Activated CD4-positive, alpha-beta T cell treated with anti-CD3 and anti-CD28 coated beads, Interleukin-2, amount 50 U/mL, for 16 hours (primary cell): ENCODE results near the gene IFI30.
A peak's percentile ranks its signal among the peaks of the same experiment; 100 is the strongest.

ENCODE experiments used
- DNase-seq: peaks from one replicate; pipeline ENCODE4 v3.0.0-alpha.2; 2020

Gene IFI30

DNA sequence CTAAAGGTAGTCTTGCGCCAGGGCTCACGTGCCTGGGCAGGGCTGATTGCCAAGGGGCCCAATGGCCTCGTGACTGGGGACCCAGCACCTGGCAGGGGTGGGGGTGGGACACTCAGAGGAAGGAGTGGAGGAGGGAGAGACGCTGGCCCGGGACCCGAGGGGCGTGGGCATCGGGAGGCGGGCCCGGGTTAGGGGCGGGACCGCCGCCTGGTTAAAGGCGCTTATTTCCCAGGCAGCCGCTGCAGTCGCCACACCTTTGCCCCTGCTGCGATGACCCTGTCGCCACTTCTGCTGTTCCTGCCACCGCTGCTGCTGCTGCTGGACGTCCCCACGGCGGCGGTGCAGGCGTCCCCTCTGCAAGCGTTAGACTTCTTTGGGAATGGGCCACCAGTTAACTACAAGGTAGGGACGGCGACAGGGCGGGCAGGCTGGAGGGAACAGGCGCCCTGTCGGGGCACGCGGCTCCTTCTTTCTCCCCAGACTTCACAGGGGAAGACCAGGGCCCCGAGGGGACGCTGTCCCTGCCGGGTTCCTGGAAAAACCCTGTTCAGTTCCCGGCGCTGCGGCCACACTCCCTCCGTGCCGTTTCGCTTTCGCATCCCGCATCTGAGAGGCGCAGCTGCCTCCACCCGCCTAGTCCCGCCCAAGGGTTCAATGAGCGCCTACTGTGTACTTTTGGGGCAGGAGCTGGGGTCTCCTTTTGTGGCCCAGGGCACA lies at the start of gene IFI30:
IFI30 (plus strand) TSS at position 242 of the 717 bp plus-strand sequence; CDS start at position 271, 29 bp downstream.
- peak; percentile 77 for DNase-seq

DNA sequence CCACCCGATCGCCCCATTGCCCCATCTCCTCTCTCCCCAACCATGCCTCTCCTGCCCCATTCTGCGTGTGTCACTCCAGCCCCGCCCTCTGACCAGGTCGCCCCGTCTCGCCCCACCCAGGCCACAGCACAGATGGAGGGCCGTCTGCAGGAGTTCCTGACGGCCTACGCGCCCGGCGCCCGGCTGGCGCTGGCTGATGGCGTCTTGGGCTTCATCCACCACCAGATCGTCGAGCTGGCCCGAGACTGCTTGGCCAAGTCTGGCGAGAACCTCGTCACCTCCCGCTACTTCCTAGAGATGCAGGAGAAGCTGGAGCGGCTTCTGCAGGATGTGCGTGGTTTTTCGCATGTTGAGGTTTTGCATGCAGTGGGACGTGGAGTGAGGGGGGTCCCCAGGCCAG lies 49.8 kb upstream of the IFI30 start:
- no peak for DNase-seq

DNA sequence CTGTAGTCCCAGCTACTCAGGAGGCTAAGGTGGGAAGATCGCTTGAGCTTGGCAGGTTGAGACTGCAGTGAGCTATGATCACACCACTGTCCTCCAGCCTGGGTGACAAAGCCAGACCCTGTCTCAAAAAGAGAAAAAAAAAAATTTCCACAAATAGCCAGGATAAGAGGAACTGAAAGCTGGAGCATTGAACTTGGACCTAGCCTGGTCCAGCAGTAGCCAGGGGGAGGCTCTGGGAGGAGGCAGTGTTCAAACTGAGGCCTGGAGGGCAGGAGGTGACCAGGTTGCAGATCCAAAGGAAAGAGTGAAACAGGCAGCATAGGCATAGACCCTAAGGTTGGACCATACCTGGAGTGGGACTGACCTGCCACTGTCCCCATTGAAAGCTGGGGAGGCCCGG lies 47.5 kb upstream of the IFI30 start:
- DNase-seq = no peak

DNA sequence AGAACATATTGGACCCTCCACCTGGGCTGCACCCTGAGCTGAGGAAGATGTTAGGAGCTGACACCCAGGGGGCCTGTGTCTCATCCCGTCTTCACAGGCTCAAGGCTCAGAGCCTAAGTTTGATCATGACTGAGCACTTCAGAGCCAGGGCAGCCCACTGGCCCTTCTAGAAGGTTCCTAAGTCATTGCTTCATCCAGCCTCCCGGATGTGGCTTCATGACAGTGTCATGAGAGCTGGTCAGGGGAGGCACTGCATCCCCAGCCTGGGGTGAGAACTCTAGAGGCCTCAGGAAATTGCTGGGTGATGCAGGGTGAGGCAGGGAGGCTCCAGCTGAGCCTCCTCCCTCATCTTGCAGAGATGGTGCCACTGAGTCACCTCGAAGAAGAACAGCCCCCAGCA lies 45.6 kb upstream of the IFI30 start:
- DNase-seq = peak; percentile 45

DNA sequence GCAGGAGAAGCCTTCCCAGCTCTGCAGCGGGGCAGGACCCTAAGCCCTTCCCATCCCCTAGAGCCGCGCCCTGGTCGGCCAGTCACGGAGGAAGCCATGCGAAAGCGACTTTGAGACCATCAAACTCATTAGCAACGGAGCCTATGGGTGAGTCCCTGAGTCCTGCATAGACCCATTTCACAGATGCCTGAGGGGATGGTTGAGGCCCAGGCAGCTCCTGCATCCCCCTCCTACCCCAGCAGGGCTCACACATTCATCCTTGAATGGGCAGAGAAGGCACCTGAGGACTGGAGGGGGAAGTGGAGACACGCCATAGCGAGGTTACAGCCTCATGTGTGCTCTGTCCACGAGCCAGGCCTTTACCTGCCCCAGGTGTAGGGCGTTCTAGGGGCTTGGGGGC lies 44.8 kb upstream of the IFI30 start:
- no peak for DNase-seq

DNA sequence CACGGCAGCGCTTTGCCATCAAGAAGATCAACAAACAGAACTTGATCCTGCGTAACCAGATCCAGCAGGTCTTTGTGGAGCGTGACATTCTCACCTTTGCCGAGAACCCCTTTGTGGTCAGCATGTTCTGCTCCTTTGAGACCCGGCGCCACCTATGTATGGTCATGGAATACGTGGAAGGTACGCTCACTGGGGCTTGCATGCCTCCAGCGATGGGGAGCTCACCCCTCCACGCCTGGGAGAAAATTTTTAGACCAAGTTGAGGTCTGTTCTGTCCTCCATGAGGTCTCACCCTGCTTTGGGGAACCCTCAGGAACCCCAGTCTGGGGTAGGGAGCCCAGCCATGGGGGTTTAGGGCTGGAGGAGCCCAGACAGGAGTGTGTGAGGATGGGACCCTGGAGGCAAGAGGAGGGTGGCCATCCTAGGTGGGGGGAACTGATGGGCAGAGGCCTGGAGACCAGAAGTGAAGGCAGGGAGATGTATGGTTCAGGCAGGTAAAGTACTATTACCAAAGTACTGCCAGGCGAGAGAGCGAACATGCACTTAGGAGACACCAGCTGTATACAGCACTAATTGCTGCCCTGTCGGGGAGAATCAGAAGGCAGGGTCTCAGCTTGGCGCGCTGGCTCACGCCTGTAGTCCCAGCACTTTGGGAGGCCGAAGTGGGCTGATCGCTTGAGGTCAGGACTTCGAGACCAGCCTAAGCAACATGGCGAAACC lies 42.9 kb upstream of the IFI30 start:
- no peak for DNase-seq

DNA sequence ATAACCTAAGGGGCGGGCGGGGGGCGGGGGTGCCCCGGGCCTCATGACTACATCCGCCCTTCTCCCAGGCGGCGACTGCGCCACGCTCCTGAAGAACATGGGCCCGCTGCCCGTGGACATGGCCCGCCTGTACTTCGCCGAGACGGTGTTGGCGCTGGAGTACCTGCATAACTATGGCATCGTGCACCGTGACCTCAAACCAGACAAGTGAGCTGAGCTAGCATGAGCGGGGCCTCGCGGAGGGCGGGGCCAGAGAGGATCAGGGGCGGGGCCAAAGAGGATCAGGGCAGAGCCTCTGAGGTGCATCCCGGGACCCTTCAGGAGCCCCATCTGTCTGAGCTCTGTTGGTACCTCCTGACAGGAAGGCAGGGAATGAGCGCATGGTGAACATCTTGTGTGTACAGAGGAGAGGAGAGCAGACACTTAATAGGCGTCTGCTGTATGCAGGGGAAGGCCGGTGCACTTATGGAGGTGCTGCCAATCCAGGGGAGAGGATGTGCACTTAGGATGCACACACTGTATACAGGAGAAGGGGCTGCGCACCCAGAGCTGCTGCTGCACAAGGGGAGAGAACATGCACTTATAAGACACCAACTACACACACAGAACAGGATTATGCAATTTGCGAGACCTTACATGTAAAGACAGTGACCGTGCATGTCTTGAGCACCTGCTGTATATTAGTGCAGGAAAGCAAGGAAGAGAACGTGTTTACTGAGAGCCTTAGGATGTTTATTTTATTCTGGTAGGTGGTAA lies 41.6 kb upstream of the IFI30 start:
- DNase-seq = no peak

DNA sequence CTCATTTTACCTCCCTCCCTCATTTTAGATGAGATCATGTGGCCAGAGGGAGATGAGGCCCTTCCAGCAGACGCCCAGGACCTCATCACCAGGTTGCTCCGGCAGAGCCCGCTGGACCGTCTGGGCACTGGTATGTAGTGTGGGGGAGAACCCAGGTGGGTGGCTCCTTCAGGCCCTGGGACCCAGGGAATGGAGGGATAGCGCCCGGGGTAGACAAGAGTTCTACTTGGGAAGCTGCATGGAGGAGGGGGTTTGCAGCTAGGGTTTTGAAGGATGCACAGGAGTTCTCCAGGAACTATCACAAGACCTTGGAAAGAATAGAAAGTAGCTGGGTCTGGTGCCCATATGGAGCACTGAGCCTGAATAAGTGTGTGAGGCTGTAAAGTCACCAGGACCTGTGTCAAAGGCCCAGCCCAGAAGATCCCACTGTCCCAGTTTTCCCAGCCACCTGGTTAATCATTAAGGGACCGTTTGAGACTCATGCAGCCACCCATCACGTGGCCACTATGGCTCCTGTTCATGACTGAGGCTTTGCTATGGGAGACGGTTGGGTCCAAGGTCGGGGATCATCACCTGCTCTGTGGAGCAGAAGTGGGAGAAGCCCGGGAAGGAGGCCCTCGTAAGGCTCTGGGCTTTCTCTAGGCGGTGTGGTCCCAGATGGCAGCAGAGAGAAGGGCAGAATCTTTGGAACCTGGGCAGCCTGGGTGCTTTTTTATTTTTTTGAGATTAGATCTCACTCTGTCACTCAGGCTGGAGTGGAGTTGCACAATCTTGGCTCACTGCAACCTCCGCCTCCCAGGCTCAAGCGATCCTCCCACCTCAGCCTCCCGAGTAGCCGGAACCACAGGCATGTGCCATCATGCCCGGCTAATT lies 37.7 kb upstream of the IFI30 start:
- DNase-seq = no peak

DNA sequence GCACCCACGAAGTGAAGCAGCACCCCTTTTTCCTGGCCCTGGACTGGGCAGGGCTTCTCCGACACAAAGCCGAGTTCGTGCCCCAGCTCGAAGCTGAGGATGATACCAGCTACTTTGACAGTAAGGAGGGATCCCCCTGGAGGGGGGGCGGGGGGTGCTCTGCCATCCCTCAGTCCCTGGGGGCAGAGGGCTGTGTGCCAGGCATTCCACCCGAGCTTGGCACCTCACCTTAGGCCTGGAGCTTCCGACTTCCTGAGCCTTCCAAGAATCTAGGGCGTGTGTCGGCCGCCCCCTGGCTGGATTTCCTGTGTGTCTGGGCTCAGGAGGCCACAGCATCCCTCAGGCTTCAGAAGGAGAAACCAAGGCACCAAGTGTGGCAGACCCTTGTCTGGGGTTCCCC lies 36.4 kb upstream of the IFI30 start:
- no peak for DNase-seq

DNA sequence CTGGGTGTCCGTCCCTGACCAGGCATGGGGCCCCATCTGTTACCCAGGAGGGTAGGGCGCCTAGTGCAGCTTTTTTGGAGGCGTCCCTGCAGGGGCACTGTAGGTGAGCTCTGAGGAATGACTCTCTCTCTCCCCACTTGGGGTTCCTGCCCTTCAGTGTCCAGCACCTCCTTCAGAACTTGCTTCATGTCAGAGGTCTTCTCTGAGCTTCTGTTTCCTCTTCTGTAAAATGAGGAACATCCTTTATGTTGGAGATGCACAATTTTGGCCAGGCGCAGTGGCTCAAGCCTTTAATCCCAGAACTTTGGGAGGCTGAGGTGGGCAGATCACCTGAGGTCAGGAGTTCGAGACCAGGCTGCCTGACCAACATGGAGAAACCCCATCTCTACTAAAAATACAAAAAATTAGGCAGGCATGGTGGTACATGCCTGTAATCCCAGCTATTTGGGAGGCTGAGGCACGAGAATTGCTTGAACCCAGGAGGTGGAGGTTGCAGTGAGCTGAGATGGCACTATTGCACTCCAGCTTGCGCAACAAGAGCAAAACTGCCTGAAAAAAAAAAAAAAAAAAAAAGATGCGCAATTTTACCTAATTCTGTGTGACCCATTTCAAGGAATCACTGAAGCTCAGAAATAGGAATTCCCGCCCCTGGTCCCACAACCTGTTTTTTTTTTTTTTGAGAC lies 35.8 kb upstream of the IFI30 start:
- no peak for DNase-seq

DNA sequence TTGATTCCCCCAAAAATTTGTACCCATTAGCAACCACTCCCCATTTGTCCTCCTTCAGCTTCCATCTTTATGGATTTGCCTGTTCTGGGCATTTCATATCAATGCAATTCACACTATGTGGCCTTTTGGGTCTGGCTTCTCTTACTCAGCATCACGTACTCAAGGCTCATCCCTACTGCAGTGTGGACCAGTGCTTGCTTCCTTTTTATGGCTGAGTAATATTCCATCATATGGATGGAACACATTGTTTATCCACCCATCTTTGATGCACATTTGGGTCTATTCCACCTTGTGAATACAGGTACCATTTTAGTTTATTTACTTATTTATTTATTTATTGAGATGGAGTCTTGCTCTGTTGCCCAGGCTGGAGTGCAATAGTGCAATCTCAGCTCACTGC lies 33.1 kb upstream of the IFI30 start:
- no peak for DNase-seq

DNA sequence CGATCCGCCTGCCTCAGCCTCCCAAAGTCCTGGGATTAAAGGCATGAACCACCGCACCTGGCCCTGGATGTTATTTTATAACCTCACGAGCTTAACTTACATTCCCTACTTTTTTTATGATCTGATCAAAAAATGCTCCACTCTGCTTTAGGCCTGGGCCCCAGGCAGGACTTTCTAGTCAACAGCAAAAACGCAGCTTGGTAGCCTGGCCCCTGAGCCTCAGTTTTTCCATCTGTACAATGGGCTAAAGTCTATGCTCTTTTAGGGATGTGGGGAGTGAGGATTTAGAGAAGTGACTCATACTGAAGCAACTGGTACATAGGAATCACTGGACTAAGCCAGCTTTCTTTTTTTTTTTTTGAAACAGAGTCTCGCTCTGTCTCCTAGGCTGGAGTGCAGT lies 32.6 kb upstream of the IFI30 start:
- DNase-seq = no peak

DNA sequence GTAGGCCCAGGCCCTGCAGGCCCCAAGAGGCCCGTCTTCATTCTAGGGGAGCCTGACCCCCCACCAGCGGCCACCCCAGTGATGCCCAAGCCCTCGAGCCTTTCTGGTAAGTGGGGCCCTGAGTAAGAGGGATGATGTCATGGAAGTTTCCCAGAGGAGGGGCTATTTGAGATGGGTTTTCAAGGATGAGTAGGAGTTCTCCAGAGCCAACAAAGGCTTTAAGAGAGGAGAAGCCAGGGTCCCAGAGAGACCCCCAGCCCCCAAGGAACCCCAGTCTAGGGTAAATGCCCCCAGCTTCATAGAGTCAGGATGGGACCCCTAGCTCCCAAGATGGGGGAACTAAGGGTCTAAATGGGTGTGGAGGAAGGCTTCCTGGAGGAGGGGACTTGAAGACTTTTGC lies 29.7 kb upstream of the IFI30 start:
- no peak for DNase-seq

DNA sequence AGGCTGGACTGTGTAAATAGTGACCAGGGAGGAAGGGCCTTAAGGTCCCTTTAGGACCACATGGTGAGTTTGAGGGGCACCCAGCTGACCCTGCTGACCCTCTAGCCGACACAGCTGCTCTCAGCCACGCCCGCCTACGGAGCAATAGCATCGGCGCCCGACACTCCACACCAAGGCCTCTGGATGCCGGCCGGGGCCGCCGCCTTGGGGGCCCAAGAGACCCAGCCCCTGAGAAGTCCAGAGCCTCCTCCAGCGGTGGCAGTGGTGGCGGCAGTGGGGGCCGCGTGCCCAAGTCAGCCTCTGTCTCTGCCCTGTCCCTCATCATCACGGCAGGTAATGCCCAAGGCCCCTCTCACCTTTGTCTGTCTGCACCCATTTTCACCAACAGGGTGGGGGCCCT lies 29.3 kb upstream of the IFI30 start:
- DNase-seq = no peak

DNA sequence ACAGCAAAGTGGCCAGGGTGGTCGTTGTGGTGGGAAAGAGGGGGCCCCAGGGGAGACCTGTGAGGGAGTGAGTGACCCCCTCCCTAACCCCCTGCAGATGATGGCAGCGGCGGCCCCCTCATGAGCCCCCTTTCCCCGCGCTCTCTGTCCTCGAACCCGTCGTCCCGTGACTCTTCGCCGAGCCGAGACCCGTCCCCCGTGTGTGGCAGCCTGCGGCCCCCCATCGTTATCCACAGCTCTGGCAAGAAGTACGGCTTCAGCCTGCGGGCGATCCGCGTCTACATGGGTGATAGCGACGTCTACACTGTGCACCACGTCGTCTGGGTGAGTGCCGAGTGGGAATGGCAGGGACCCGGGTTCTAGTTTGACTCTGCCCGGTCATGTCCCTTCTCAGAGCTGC lies 28.7 kb upstream of the IFI30 start:
- no peak for DNase-seq

DNA sequence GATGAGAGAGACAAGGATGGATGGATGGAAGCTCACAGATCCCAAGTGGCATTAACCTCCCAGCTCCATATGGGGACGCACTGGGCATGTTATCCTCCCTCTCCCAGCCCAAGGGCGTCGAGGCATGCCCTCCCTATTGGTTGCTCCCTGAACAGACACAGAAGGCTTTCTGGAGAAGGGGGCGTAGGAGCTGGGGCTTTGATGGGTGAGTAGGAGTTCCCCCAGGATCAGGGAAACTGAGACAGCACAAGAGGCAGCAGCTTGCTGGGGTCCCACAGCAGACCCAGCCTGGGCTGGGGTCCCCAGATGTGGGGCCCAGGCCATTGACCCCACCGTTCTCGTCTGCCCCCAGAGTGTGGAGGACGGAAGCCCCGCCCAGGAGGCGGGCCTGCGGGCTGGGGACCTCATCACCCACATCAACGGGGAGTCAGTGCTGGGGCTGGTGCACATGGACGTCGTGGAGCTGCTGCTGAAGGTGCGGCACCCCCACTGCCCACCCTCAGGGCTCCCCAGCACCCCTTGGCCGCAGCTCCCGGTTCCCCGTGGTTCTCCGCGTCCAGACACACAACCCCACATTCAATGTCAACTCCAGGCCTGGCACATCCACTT lies 28.1 kb upstream of the IFI30 start:
- DNase-seq = no peak

DNA sequence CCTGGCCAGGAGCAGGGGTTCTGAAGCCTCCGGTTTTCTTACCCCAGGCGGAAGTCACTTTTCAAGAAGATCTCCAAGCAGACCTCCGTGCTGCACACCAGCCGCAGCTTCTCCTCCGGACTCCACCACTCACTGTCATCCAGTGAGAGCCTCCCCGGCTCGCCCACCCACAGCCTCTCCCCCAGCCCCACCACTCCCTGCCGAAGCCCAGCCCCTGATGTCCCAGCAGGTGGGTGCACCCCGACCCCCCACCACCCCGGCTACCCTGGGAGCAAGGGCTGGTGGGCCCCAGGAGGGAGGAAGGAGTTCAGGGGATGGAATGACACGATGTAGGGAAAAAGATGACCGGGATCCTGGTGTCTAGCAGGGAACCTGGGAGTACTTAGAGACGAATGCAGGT lies 26.2 kb upstream of the IFI30 start:
- no peak for DNase-seq

DNA sequence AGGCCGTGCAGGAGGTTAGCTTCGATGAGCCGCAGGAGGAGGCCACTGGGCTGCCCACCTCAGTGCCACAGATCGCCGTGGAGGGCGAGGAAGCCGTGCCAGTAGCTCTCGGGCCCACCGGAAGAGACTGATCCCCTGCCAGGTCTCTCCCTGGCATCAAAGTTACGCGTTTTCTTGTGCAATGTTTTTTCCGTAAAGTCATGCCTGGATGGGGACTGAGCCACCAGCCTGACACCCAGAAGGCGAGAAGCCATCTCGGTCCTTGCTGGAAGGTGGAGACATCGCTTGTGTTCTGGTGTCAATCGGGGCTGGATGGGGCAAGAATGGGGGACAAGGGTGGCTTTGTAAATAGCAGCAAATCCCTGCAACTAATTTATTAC lies 24.0 kb upstream of the IFI30 start:
- no peak for DNase-seq

DNA sequence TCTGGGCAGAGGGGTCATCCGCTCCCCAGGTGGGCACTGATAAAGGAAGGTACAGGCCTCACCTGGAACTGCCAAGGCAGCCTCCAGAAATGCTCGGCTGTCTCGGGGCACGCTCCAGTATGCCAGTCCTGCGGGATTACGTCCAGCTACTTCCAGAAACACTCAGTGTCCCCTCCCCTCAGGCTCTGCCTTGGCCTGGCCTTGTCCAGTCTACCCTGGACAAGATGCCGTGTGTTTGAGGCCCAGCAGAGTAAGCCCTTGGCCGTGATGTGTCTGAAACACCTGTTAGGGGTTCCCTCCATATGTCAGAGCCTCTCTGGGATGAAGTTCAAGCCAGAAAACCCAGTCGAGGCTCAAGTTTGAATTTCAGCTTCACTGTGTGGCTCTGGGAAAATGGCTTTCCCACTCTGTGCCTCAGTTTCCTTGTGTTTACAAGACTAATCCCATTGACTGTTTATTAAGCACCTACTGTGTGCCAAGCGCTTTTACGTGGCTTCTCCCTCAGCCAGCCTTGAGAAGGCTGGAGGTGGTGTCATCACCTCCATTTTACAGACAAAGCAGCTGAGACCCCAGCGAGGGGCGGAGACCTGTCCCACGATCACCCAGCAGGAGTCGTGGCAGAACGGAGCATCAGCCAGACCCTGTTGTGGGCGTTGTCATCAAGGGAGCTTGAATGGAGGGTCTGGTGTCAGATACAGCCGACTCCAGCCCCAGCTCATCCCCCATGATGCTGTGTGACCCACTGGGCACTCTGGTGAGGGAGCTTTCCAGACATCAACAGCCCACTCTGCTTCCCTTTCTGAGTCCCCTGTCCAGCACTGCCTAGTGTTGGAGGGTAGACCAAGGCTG lies 22.6 kb upstream of the IFI30 start:
- no peak for DNase-seq

DNA sequence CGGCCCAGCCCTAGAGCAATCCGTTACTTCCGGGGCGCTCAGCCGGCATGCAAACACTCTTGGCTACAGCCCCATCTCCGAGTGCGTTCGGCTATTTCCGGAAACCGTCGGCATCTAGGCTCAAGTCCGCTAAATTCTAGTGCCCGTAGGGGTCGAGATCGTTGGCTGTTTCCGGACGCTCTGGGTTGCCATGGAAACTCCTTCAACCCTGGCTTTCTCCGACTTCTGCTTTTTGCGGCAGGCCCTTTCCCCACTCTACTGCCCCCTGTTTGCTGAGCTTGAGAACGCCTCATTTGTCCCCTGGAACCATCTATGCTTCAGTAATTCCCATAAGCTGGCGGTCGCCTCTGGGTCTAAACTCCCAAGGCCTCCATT lies 21.2 kb upstream of the IFI30 start:
- DNase-seq = peak; percentile 99
